GM15510 (cell line): ENCODE results near the gene PLRG1.

Experiments
- POLR2A ChIP-seq: IDR thresholded peaks from 3 replicates; pipeline ENCODE4 v1.6.1; 2011; ENCODE audit warnings: borderline replicate concordance; ENCODE audit not compliant: insufficient read length; ENCODE audit errors: extremely low read depth

Gene PLRG1

GRCh38 chr4:154583230-154583629, 33.0 kb upstream of the PLRG1 start:
- no peak for TF ChIP-seq POLR2A

GRCh38 chr4:154582723-154583122, 32.5 kb upstream of the PLRG1 start:
- no peak for TF ChIP-seq POLR2A

- no peak for TF ChIP-seq POLR2A
Observed at GRCh38 chr4:154579927-154580326, 29.7 kb upstream of the PLRG1 start.

- TF ChIP-seq POLR2A = no peak
Observed at GRCh38 chr4:154578919-154579318, 28.7 kb upstream of the PLRG1 start.

GRCh38 chr4:154577324-154577723, 27.1 kb upstream of the PLRG1 start:
- no peak for TF ChIP-seq POLR2A

- no peak for TF ChIP-seq POLR2A
Observed at GRCh38 chr4:154574311-154574710, 24.1 kb upstream of the PLRG1 start.

GRCh38 chr4:154573190-154573870, 23.1 kb upstream of the PLRG1 start:
- no peak for TF ChIP-seq POLR2A

- TF ChIP-seq POLR2A = no peak
Observed at GRCh38 chr4:154569584-154569983, 19.4 kb upstream of the PLRG1 start.

- TF ChIP-seq POLR2A = no peak
Observed at GRCh38 chr4:154569028-154569427, 18.8 kb upstream of the PLRG1 start.

- TF ChIP-seq POLR2A = no peak
Observed at GRCh38 chr4:154566639-154567204, 16.5 kb upstream of the PLRG1 start.

- TF ChIP-seq POLR2A = no peak
Observed at GRCh38 chr4:154565704-154566103, 15.5 kb upstream of the PLRG1 start.

- no peak for TF ChIP-seq POLR2A
Observed at GRCh38 chr4:154564311-154564710, 14.1 kb upstream of the PLRG1 start.

- no peak for TF ChIP-seq POLR2A
Observed at GRCh38 chr4:154562697-154563254, 12.6 kb upstream of the PLRG1 start, which contains the start of gene FGB. Gene FGB (plus strand): TSS chr4:154563011. CDS start chr4:154563019, 8 bp downstream.

GRCh38 chr4:154560824-154561231, 10.6 kb upstream of the PLRG1 start:
- no peak for TF ChIP-seq POLR2A

- TF ChIP-seq POLR2A = no peak
Observed at GRCh38 chr4:154560419-154560801, 10.2 kb upstream of the PLRG1 start.
